Activated T-cell treated with anti-CD3 and anti-CD28 coated beads, Interleukin-2, amount 50 U/mL, for 24 hours (primary cell): ENCODE measurements around the gene SMIM44.
"Not testable (repeated sequence)": the region's sequence is repeated elsewhere in the genome, so short reads cannot be mapped to it uniquely, and the experiment has no call there.

Source experiments
- DNase-seq: peaks from one replicate; pipeline ENCODE4 v3.0.0-alpha.2; 2020
- H3K27ac Mint-ChIP-seq: 2 replicates; pipeline ENCODE4 v1.8.0; 2020; ENCODE audit warnings: mild to moderate bottlenecking, mixed read lengths
- H3K27me3 Mint-ChIP-seq: 2 replicates; pipeline ENCODE4 v1.8.0; 2020; ENCODE audit warnings: mixed read lengths
- H3K36me3 Mint-ChIP-seq: 2 replicates; pipeline ENCODE4 v1.8.0; 2020; ENCODE audit warnings: low read depth, mixed read lengths
- H3K4me1 Mint-ChIP-seq: 2 replicates; pipeline ENCODE4 v1.8.0; 2020; ENCODE audit warnings: low read depth, mixed read lengths
- H3K4me3 Mint-ChIP-seq: 2 replicates; pipeline ENCODE4 v1.8.0; 2020; ENCODE audit warnings: mild to moderate bottlenecking, moderate library complexity, mixed read lengths
- H3K9me3 Mint-ChIP-seq: 2 replicates; pipeline ENCODE4 v1.8.0; 2020; ENCODE audit warnings: mixed read lengths

The SMIM44 gene

DNA sequence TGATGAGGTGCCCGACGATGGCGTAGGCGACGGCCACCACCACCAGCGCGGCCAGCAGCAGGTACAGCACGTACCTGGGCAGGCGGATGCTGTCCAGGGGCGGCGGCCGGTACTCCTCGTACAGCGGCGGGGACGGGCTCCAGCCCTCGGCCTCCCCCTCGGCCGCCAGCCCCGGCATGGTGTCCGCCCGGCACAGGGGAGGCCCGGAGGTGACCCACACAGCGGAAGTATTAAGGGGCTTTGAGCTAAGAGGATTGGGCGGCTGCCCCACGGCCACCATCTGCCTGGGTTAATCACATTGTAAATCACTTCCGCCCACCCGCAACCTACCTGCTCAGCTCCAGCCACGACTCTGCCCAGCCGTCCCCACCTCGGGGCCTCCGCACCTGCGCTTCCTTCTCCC is at the start of gene SMIM44:
Gene SMIM44, minus strand, starts transcription at position 216 of the 403 bp plus-strand sequence. Its CDS starts 38 bp downstream, at position 178.
- Mint-ChIP-seq H3K27me3 (no peaks in the 10 kb centered on the region), H3K27ac (no peak within 1 kb of the TSS), H3K4me3 (no peak within 1 kb of the TSS), H3K9me3 (no peaks in the 10 kb centered on the region), H3K36me3 (no peaks in the 10 kb centered on the region), H3K4me1 (peaks cover 8% of the 10 kb centered on the region)
- DNase-seq, result no peak

DNA sequence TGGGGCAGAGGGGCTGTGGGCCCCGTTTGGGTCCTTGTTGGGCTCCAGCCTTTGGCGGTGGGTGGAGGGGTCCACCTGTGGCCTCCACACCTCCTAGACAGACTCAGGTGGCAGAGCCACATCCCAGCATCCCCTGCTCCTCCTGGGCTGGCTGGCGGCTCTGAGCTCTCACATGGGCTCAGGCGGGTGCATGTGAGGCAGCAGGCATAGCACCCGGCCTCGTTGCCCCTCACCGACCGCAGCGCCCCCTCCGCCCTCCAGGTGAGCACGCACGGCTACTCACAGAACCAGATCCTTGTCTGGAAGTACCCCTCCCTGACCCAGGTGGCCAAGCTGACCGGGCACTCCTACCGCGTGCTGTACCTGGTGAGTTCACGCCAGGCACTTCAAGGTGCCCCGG is 49.8 kb upstream of the SMIM44 start:
- Mint-ChIP-seq H3K4me3 (no peak overlapping the region), H3K4me1 (no peaks in the 10 kb centered on the region), H3K9me3 (no peaks in the 10 kb centered on the region), H3K36me3 (peaks cover 53% of the 10 kb centered on the region), H3K27ac (no peak overlapping the region), H3K27me3 (no peaks in the 10 kb centered on the region)
- DNase-seq, result no peak

DNA sequence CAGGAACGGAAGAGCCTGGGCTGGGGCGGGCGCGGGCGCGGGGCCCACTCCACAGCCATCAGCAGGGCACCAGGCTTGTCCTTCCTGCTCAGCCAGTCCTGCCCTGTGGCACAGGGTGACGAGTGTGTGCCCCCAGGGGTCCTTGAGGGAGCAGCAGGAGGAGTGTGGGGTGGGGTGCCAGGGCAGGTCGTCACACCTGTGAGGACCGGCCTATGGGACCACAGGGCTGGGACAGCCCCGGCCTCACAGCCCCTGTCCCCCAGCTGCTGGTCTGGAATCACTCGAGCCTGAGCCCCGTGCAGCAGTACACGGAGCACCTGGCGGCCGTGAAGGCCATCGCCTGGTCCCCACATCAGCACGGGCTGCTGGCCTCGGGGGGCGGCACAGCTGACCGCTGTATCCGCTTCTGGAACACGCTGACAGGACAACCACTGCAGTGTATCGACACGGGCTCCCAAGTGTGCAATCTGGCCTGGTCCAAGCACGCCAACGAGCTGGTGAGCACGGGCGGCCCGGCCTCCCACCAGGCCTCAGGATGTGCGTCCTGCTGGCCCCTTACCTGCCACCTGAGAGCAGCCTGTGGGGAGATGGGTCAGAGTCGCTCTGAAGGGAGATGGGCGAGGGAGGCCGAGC is 49.0 kb upstream of the SMIM44 start:
- H3K9me3 Mint-ChIP-seq, result no peaks in the 10 kb centered on the region
- H3K27me3 Mint-ChIP-seq, result no peaks in the 10 kb centered on the region
- no peaks in the 10 kb centered on the region for H3K4me1 Mint-ChIP-seq
- DNase-seq, result no peak
- no peak overlapping the region for H3K4me3 Mint-ChIP-seq
- peak overlapping the region; percentile 64 for H3K27ac Mint-ChIP-seq
- peaks cover 48% of the 10 kb centered on the region for H3K36me3 Mint-ChIP-seq

DNA sequence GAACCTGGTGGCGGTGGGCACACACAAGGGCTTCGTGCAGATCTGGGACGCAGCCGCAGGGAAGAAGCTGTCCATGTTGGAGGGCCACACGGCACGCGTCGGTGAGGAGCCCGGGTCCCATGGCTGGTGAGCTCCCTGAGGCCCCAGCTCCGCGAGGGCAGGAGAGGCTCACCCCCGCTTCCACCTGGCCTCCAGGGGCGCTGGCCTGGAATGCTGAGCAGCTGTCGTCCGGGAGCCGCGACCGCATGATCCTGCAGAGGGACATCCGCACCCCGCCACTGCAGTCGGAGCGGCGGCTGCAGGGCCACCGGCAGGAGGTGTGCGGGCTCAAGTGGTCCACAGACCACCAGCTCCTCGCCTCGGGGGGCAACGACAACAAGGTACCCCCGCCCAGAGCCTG is 48.5 kb upstream of the SMIM44 start:
- H3K36me3 Mint-ChIP-seq, result peaks cover 53% of the 10 kb centered on the region
- DNase-seq, result no peak
- H3K4me3 Mint-ChIP-seq, result no peak overlapping the region
- no peaks in the 10 kb centered on the region for H3K4me1 Mint-ChIP-seq
- no peaks in the 10 kb centered on the region for H3K9me3 Mint-ChIP-seq
- H3K27me3 Mint-ChIP-seq, result no peaks in the 10 kb centered on the region
- no peak overlapping the region for H3K27ac Mint-ChIP-seq

DNA sequence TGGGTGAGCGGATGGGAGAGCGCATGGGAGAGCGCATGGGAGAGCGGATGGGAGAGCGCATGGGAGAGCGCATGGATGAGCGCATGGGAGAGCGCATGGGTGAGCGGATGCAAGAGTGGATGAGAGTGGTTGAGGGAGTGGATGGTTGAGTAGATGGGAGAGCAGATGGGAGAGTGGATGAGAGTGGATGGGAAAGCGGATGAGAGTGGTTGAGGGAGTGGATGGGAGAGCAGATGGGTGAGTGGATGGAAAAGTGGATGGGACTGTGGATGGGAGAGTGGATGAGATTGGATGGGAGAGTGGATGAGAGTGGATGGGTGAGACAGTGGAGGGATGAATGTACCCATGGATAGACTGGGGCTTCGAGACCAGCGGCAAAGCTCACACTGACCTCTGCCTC is 47.1 kb upstream of the SMIM44 start:
- Mint-ChIP-seq H3K27me3 (no peaks in the 10 kb centered on the region), H3K4me3 (no peak overlapping the region), H3K27ac (no peak overlapping the region), H3K4me1 (no peaks in the 10 kb centered on the region), H3K9me3 (no peaks in the 10 kb centered on the region), H3K36me3 (peaks cover 47% of the 10 kb centered on the region)
- DNase-seq, result no peak

DNA sequence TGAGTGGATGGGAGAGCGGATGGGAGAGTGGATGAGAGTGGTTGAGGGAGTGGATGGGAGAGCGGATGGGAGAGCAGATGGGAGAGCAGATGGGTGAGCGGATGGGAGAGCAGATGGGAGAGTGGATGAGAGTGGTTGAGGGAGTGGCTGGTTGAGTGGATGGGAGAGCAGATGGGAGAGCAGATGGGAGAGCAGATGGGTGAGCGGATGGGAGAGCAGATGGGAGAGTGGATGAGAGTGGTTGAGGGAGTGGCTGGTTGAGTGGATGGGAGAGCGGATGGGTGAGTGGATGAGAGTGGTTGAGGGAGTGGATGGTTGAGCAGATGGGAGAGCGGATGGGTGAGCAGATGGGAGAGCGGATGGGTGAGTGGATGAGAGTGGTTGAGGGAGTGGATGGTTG is 46.1 kb upstream of the SMIM44 start:
- H3K4me1 Mint-ChIP-seq, H3K4me3 Mint-ChIP-seq, H3K9me3 Mint-ChIP-seq, H3K27ac Mint-ChIP-seq, H3K27me3 Mint-ChIP-seq, DNase-seq: not testable (repeated sequence)
- H3K36me3 Mint-ChIP-seq, result peaks cover 41% of the 10 kb centered on the region

DNA sequence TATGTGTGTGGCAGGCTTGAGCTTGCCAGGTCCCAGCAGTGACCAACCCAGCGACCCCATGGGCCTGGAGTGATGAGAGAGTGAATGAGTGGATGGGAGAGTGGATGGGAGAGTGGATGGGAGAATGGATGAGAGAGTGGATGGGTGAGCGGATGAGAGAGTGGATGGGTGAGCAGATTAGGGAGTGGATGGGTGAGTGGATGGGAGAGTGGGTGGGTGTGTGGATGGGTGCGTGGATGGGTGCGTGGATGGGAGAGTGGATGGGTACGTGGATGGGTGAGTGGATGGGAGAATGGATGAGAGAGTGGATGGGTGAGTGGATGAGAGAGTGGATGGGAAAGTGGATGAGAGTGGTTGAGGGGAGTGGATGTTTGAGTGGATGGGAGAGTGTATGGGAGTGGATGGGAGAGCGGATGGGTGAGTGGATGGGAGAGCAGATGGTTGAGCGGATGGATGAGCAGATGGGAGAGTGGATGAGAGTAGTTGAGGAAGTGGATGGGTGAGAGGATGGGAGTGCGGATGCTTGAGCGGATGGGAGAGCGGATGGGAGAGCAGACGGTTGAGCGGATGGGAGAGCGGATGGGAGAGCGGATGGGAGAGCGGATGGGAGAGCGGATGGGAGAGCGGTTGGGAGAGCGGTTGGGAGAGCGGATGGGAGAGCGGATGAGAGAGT is 45.4 kb upstream of the SMIM44 start:
- H3K36me3 Mint-ChIP-seq, result peaks cover 43% of the 10 kb centered on the region
- H3K4me1 Mint-ChIP-seq, result no peaks in the 10 kb centered on the region
- no peaks in the 10 kb centered on the region for H3K9me3 Mint-ChIP-seq
- no peak overlapping the region for H3K4me3 Mint-ChIP-seq
- H3K27me3 Mint-ChIP-seq, result no peaks in the 10 kb centered on the region
- DNase-seq, result no peak
- H3K27ac Mint-ChIP-seq, result no peak overlapping the region

DNA sequence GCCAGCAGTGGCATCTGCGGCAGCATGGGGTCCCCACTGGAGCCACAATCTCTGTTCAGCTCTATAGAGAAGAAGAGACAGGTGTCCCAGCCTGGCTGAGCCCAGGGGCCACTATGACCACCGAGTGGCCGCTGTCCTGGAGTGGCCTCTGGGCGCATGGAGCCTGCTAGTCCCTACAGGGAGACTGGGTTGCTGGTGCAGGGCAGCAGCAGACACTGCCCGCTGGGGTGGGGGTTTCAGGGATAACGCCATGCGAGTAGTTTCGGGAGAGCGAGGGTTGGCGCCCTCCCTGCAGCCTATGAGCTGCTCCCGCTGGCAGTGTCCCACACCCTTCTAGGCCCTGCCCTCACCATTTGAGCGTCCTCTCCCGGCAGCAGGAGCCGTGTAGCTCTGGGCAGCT is 44.8 kb upstream of the SMIM44 start:
- no peaks in the 10 kb centered on the region for H3K4me1 Mint-ChIP-seq
- no peaks in the 10 kb centered on the region for H3K9me3 Mint-ChIP-seq
- H3K27ac Mint-ChIP-seq, result no peak overlapping the region
- H3K4me3 Mint-ChIP-seq, result no peak overlapping the region
- peaks cover 41% of the 10 kb centered on the region for H3K36me3 Mint-ChIP-seq
- no peak for DNase-seq
- no peaks in the 10 kb centered on the region for H3K27me3 Mint-ChIP-seq

DNA sequence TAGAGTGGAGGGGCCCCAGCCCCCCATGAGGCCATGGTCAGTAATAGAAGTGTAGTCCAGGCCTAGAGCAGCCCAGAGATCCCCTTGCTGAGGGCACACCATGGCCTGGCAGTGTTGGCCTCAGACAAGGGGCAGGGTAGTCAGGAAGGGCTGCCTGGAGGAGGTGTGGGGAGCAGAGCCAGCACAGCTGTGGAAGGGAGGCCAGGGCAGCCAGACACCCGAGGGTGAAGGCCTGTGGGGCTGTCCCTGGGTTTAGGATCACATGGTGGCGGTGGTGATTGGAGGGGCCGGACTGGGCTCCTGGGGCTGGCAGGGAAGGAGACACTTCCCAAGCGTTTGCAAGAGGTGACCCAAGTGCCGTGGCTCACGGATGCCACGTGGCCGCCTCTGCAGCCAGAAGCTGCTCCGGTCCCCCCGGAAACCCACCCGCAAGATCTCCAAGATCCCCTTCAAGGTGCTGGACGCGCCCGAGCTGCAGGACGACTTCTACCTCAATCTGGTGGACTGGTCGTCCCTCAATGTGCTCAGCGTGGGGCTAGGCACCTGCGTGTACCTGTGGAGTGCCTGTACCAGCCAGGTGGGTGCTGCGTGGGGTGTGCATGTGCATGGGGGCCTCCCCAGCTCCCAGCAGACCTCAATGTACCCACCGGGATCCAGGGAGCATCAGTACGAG is 44.1 kb upstream of the SMIM44 start:
- H3K36me3 Mint-ChIP-seq, result peaks cover 37% of the 10 kb centered on the region
- H3K4me3 Mint-ChIP-seq, result no peak overlapping the region
- H3K27me3 Mint-ChIP-seq, result no peaks in the 10 kb centered on the region
- H3K9me3 Mint-ChIP-seq, result no peaks in the 10 kb centered on the region
- no peak overlapping the region for H3K27ac Mint-ChIP-seq
- no peaks in the 10 kb centered on the region for H3K4me1 Mint-ChIP-seq
- no peak for DNase-seq

DNA sequence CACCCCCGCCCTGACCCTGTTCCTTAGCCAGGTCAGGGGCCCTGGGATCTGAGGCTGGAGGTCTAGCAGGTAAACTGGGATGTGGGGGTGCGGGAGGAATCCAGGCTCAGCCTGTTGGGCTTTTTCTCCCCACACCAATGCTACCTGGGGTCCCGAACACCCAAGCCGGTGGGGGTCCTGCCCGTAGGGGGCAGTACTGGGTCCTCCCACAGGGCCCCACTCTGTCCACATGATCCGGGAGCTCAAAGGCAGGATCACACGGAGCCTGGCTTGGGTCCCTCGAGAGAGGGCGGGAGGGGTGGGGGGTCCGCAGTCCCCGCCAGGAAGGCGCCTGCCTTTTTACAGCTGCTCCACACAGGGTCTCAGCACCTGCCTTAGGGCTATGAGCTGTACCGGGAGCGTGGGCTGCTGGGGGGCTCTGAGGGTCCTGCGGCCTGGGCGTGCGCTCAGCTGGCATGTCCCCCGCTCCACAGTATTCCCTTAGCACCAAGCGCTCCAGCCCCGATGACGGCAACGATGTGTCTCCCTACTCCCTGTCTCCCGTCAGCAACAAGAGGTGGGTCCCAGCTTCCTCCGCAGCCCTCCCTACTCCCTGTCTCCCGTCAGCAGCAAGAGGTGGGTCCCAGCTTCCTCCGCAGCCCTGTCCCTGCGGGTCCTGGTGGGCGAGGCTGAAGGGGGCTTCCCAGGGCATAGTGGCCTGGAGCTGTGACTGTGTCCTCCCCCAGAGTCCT is 43.4 kb upstream of the SMIM44 start:
- no peak overlapping the region for H3K27ac Mint-ChIP-seq
- DNase-seq, result no peak
- no peaks in the 10 kb centered on the region for H3K27me3 Mint-ChIP-seq
- no peaks in the 10 kb centered on the region for H3K4me1 Mint-ChIP-seq
- peaks cover 37% of the 10 kb centered on the region for H3K36me3 Mint-ChIP-seq
- no peaks in the 10 kb centered on the region for H3K9me3 Mint-ChIP-seq
- no peak overlapping the region for H3K4me3 Mint-ChIP-seq

DNA sequence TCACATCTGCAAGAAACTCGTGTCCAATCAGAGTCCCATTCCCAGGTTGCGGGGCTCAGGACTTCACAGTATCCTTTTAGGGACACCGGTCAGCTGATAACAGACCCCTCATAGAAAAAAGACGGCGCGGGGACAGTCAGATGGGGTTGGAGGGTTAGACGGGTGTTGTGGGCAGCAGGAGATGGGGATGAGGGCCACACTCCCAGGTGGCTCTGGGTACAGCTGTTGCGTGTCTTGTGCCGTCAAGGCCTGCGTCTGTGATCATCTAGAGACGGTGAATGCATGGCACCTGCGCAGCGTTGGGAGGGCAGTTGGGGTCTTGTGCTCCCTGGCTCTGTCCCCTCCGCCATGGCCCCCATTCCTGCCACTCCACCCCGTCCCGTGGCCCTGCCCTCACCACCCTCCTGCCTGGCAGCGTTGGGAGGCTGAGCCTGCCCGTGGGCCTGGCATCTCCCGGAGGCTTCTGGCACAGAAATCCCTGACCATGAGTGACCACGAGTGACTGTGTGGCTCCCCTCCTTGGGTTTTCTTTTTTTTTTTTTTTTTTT is 41.7 kb upstream of the SMIM44 start:
- peaks cover 37% of the 10 kb centered on the region for H3K36me3 Mint-ChIP-seq
- H3K4me3 Mint-ChIP-seq, result no peak overlapping the region
- H3K9me3 Mint-ChIP-seq, result no peaks in the 10 kb centered on the region
- H3K27ac Mint-ChIP-seq, result no peak overlapping the region
- H3K27me3 Mint-ChIP-seq, result no peaks in the 10 kb centered on the region
- no peak for DNase-seq
- H3K4me1 Mint-ChIP-seq, result peaks cover 4% of the 10 kb centered on the region

DNA sequence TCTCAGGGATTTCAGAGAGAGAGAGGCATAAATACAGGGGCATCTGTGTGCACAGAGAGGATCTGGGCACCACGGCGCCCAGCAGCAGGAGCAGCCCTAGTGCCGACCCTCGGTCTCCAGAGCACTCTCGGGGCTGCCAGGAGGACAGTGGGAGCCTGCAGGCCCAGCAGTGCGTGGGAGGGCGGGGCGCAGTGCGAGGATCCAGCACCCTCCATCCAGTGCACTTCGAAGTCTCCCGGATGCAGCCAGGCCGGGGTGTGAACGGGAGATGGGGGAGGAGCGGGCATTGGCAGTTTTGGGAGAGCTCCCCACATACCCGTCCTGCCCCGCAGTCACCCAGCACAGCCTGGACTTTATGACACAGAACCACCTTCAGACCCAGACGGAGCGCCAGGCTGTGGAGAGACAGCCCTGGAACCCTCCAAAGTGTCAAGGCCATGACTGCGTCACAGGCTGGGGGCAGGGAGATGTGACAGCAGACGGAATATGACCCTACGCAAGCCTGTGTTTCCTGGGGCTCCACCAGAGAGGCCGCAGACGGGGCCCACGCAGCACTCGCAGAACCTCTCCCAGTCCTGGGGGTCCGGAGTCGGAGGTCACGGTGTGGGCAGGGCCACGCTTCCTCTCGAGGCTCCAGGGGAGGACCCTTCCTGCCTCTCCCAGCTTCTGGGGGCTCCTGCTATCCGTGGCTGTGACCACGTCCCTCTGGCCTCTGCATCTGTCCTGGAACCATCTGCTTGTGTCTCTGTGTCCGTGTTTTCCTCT is 41.0 kb upstream of the SMIM44 start:
- H3K36me3 Mint-ChIP-seq, result peaks cover 44% of the 10 kb centered on the region
- H3K27ac Mint-ChIP-seq, result no peak overlapping the region
- no peak overlapping the region for H3K4me3 Mint-ChIP-seq
- H3K4me1 Mint-ChIP-seq, result peaks cover 4% of the 10 kb centered on the region
- H3K9me3 Mint-ChIP-seq, result no peaks in the 10 kb centered on the region
- H3K27me3 Mint-ChIP-seq, result no peaks in the 10 kb centered on the region
- DNase-seq, result no peak

DNA sequence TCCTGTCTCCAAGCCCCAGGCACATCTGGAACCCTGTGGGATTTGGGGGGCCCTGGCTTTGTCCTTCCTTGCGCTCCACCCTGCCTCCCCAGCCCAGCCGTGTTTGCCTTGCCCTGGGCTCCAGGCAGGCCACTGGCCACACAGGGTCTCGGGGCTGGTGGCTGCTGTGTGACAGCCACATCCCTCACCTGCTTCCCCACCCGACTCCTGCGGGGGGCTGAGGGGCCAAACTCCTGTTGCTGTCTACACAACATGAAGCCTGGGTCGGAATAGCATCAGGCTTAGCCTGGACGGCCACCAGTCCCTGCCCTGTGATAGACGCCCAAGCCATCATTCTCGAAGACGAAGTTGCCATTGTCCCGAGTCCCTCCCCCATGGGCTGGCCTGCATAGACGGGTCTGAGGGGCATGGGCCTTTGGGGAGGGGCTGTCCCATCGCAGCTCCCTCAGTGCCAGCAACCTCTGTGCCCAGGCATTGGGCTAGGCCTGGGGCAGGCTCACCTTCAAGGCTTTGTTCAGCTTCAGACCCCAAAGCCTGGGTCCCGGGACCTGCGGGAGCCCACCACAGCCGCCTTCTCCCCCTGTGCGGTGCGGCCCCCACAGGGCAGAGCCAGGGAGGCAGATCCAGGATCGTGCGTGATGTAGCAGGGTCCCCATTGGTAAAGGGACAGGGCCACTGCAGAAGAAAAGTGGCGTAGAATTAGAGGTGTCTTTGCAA is 40.3 kb upstream of the SMIM44 start:
- no peak overlapping the region for H3K4me3 Mint-ChIP-seq
- peaks cover 6% of the 10 kb centered on the region for H3K4me1 Mint-ChIP-seq
- H3K27me3 Mint-ChIP-seq, result no peaks in the 10 kb centered on the region
- H3K36me3 Mint-ChIP-seq, result peaks cover 44% of the 10 kb centered on the region
- no peak overlapping the region for H3K27ac Mint-ChIP-seq
- H3K9me3 Mint-ChIP-seq, result no peaks in the 10 kb centered on the region
- no peak for DNase-seq
